GM18505 (cell line): ENCODE measurements around the gene ZNF598.
"Not testable (repeated sequence)": the region's sequence is repeated elsewhere in the genome, so short reads cannot be mapped to it uniquely, and the experiment has no call there.

Experiments used
- ATAC-seq: cut with Tn5 transposase; IDR thresholded peaks from one replicate; pipeline ENCODE4 v1.9.1; 2021; ENCODE audit not compliant: unreplicated experiment
- POLR2A ChIP-seq: IDR thresholded peaks from 4 replicates; pipeline ENCODE4 v1.6.1; 2011; ENCODE audit warnings: borderline replicate concordance; ENCODE audit not compliant: insufficient read depth, insufficient read length; ENCODE audit errors: extremely low read depth

ZNF598 gene

DNA sequence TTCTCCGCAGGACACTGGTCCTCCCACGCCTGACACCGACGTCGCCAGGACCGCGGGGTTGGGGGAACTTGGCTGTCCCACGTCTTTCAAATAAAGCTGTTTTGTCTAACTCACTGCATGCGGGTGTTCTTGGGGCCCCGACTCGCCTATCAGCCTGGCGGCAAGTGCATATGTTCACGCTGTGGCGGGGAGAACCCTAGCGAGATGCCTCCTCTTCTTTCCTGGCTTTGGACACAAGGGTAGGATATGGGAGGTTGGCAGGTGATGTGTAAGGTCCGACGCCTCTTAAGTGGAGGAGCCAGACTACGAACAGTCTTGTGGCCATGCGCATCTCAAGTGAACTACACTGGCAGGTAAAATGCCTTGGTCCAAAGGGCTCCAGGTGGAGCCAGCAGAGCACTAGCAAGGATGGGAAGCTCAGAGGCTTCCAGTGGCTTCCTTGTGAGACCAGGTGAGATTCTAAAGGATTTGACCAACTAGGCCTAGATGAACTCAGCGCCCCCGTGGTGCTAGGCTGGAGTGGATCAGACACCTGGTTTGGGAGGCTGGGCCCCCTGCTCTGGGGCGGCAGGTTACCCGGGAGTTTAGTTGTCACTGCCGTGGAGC, 44.1 kb downstream of the ZNF598 start:
- no peak for ATAC-seq
- no peak for TF ChIP-seq POLR2A

DNA sequence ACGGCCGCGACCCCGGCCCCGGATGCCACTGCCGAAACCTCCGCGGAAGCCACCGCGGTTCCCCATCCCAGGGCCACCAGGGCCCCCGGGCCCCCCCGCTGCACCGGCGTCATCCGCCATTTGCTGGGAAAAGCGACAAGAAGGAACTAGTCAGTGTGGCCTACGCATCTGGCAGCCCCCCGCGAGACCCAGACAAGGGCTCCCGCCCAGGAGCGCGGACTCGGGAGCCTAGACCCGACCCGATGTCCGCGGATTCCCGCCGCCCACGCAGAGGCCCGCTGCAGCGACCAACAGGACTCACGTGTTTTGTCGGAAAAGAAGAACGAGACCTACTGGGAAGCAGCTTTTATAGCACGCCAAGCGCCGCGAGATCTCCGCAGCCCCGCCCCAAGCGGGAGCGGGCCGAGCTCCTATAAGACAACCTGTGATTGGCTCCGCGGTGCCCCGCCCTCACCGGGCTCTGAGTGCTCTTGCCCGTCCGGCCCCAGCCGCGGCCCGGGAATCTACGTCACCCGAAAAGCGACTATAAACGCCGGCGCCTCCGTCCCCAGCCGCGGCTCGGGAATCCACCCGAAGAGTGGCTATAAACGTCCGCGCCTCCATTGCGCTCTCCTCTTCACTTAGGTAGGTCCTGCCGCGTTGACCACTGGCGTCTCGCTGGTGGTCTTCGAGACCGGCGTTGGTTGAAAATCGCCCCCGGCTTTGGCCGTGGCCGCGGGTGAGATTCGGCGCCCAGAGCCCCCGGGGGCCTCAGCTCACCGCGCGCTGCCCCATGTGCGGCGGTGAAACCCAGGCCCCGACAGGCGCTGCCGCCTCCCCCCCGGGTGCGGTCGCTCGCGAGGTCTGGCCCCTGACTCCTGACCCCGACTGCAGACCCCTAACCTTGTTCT, 44.9 kb downstream of the ZNF598 start, which contains the start of gene RPS2:
TSS of gene RPS2 (minus strand) at position 321 of the 890 bp plus-strand sequence. CDS start at position 120, 201 bp downstream.
- TF ChIP-seq POLR2A: peak; percentile 100
- peak; percentile 71 for ATAC-seq

DNA sequence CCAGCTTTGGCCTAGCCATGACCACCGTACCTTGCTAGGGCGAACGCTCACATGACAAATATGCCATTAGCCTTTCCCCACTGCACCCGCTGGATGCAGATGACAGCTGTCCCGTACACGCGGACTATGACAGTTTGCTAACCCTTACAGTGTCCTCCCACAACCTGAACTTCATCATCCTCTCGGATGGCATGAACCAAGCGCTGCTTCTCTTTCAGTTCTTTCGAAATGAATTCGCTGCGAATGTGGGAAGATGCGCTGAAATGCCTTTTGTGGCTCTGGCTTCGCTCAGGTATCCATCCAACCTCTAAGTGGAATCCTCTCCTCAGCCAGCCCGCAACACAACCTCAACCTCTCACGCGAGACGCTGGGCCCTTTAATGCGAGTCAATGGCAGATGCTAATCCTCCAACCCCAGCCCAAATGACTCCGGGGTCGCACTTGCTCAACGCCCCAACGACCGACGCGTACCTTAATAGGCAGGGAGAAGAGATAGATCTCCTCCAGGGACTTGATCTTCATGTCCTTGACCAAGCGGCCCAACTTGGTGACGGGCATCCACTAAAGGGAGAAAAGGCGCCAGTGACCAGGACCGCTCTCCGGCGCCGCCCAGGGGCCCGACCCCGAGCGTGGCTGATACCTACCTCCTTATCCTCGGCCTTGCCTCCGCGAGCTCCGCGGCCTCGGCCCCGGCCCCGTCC, 45.7 kb downstream of the ZNF598 start:
- no peak for TF ChIP-seq POLR2A
- no peak for ATAC-seq

DNA sequence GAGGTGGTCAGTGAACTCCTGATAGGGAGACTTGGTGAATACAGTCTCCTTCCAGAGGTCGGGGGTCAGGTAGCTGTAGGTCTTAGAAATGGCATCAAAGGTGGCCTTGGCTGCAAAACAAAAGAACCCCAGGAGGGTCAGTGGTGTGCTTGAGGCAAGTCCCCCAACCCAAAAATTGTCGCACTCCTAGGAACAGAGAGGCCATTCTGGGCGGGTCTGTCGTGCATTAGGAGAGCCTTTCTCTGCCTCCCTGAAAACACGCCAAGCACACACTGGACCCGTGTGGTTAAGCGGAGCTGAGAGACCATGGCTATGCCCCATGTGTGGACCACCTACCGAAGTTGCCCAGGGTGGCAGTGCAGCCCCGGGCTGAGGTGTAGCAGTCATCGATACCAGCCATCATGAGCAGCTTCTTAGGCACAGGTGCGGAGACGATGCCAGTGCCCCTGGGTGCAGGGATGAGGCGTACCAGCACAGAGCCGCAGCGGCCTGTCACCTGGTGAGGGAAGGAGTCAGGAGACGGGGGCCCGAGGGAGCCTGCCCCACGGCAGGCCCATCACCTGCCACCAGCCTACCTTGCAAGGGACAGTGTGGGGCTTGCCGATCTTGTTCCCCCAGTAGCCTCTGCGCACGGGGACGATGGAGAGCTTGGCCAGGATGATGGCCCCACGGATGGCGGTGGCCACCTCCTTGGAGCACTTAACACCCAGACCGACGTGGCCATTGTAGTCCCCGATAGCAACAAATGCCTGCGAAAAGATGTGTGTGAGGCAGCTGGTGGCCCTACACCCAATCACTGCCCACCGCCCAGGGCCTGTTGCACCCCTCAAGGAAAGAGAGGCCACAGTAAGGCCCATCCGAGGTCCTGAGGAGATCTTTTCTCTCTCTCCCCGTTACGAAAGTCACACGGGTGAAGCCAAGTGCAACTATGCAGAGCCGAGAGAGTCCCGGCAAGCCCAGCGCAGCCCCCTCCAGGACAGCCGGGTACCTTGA, 47.2 kb downstream of the ZNF598 start:
- ATAC-seq: not testable (repeated sequence)
- TF ChIP-seq POLR2A: peak; percentile 2

DNA sequence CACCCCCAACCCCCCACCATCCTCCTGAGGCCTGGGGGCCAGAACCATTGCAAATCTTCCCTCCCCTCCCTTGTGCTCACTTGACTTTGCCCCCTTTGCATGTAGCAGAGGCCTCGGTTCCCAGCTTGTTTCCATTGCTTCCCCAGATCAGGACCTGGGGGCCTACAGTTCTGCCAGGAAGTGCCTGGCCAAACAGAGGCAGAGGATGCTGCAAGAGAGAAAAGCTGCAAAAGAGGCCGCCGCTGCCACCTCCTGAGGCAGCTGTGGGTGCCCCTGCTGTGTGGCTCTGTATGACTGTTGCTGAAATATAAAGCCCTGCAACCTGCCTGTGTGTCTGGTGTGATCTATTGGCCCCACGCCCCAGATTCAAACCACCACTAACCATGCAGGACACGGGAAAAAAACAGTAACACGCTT, 48.0 kb downstream of the ZNF598 start:
- ATAC-seq: no peak
- TF ChIP-seq POLR2A: no peak

DNA sequence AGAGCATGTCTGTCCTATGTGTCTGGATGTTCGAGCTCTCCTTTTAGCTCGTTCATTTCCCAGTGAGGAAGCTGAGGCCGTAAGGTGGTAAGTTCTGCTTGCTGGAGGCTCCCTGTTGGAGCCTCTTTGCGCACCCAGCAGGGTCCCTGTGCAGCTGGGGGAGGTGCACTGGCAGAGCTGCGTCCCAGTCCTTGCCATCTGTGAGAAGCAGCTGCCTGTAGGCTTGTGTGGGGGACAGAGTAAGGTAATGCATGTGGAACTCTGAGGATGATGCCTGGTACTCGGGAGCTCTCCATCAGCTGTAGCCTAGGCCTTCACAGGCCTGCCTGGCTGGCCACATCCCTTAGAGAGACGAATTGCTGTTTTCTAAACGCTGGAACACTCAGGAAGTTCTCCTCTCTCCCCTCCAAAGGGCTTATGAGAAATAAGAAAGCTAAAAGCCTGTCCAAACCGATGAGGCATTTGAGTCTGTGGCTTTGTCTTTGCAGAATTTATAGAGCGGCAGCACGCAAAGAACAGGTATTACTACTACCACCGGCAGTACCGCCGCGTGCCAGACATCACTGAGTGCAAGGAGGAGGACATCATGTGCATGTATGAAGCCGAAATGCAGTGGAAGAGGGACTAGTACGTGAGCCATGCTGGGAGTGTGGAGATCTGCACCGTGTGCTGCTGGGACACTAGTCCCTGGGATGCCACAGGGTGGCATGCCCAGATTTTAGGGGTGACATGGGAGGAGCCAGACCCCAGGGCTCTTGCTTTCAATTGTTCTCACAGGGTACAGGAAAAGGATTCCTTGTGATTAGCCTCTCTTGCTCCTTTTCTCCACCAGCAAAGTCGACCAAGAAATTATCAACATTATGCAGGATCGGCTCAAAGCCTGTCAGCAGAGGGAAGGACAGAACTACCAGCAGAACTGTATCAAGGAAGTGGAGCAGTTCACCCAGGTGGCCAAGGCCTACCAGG, 48.7 kb downstream of the ZNF598 start:
- no peak for ATAC-seq
- peak; percentile 85 for TF ChIP-seq POLR2A

DNA sequence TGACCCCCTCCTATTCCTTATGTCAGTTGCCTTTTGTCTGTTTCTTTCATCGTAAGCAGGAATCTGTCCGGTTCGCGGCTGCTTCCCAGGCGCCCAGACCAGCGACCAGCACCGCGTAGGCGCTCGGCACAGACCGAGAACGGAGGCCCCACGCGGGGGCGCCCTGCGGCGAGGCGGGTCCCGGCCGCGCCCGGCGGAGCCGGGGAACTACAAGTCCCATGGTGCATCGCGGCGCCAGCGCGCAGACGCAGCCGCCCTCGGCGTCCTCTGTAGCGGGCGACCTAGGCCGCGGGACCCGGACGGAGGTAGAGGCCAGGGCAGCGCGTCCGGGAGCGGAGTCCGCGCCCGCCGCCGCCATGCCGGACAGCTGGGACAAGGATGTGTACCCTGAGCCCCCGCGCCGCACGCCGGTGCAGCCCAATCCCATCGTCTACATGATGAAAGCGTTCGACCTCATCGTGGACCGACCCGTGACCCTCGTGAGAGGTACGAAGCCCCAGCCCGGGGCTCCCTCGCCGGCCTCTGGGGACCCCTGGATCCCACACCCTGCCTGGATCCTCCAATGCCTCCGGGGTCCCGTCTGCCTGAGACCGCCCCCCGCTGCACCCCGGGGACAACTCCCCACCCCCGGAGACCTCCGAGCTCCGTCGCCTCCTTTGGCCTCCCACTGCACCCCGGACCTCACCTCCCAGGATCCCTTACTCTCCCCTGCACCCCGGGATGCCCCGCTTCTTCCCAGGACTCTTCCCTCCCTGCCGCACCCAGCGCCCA, 50.2 kb downstream of the ZNF598 start, which contains the start of gene NDUFB10:
TSS of gene NDUFB10 (plus strand) at position 270 of the 771 bp plus-strand sequence. CDS start at position 357, 87 bp downstream.
- TF ChIP-seq POLR2A: peak; percentile 94
- ATAC-seq: peak; percentile 79

DNA sequence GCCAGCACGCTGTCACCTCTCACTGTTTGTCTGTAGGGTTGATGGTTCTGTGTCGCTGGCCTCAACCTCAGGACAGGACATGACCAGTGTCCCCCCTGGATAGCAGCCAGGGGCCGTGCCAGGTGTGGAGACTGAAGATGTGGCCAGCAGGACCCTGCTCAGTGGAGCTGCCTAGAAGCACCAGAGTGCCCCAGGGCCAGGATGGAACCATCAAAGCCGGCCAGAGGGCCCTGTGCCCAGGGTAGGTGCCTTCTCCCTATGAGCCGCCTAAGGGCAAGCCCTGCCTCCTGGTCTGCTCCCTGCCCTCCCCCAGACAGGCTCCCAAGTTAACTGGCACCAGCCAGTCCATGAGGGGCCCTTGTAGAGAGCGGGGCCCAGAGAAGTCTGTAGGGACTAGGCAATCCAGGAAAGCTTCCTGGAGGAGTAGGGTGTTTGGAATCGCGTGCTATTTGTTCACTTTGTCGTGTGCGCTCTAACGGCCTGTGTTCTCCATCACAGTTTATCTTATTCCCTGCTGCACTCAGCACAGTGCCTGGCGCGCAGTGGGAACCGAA, 50.8 kb downstream of the ZNF598 start:
- TF ChIP-seq POLR2A: no peak

DNA sequence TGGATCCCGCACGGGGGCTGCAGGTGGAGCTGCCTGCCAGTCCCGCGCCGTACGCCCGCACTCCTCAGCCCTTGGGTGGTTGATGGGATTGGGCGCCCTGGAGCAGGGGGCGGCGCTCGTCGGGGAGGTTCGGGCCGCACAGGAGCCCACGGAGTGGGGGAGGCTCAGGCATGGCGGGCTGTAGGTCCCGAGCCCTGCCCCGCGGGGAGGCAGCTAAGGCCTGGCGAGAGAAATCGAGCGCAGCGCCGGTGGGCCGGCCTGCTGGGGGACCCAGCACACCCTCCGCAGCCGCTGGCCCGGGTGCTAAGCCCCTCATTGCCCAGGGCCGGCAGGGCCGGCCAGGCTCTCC, 51.5 kb downstream of the ZNF598 start:
- ATAC-seq: not testable (repeated sequence)

More for the DNA sequence above, 50.8 kb downstream of the ZNF598 start:
- peak; percentile 12 for ATAC-seq

DNA sequence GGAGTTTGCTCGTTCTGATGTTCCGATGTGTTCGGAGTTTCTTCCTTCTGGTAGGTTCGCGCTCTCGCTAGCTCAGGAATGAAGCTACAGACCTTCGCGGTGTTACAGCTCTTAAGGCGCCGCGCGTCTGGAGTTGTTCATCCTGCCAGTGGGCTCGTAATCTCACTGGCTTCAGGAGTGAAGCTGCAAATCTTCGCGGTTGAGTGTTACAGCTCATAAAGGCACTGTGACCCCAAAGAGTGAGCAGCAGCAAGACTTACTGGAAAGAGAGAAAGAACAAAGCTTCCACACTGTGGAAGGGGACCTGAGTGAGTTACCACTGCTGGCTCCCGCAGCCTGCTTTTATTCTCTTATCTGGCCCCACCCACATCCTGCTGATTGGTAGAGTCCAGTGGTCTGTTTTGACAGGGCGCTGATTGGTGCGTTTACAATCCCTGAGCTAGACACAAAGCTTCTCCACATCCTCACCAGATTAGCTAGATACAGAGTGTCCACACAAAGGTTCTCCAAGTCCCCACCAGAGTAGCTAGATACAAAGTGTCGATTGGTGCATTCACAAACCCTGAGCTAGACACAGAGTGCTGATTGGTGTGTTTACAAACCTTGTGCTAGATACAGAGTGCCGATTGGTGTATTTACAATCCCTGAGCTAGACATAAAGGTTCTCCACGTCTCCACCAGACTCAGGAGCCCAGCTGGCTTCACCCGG, 52.0 kb downstream of the ZNF598 start:
- not testable (repeated sequence) for ATAC-seq
